ENCODE data around the gene SLC5A5. TPM values are rescaled to one million over a fixed set of nuclear protein-coding genes. Genes with fewer than 3 reads are reported as not detected.

Gene SLC5A5
- total and polyA plus RNA-seq, 9 donors: 0.04 to 0.07 (median 0.05) TPM; not detected in 5

GRCh38 chr19:17938092-17938845 lies 66.5 kb downstream of the SLC5A5 start:
- WGBS (ENCODE audit: insufficient coverage): 21% methylated on average over 3 of the region's 7 CpGs
- no peak overlapping the region for H3K4me3 ChIP-seq (ENCODE audit: low read length)
- DNase-seq: peak; percentile 71
- H3K27ac ChIP-seq (ENCODE audit: low read length): no peak overlapping the region
- no peaks in the 10 kb centered on the region for H3K27me3 ChIP-seq (ENCODE audit: control insufficient read depth, insufficient read depth, low read length)
- peaks cover 7% of the 10 kb centered on the region for H3K4me1 ChIP-seq (ENCODE audit: control insufficient read depth, insufficient read depth, low read length)
- peaks cover 43% of the 10 kb centered on the region for H3K36me3 ChIP-seq (ENCODE audit: control insufficient read depth, insufficient read depth, low read length)
- H3K9me3 ChIP-seq (replicated peaks; ENCODE audit: control insufficient read depth, low read depth, low read length): no peaks in the 10 kb centered on the region

GRCh38 chr19:17942181-17942580 lies 70.4 kb downstream of the SLC5A5 start:
- H3K4me1 ChIP-seq (ENCODE audit: control insufficient read depth, insufficient read depth, low read length): peaks cover 15% of the 10 kb centered on the region
- H3K36me3 ChIP-seq (ENCODE audit: control insufficient read depth, insufficient read depth, low read length): peaks cover 46% of the 10 kb centered on the region

GRCh38 chr19:17942582-17943273 lies 71.0 kb downstream of the SLC5A5 start:
- 65% methylated on average over 31 of the region's 41 CpGs for WGBS (ENCODE audit: insufficient coverage)
- no peaks in the 10 kb centered on the region for H3K27me3 ChIP-seq (ENCODE audit: control insufficient read depth, insufficient read depth, low read length)
- no peak overlapping the region for H3K4me3 ChIP-seq (ENCODE audit: low read length)
- H3K4me1 ChIP-seq (ENCODE audit: control insufficient read depth, insufficient read depth, low read length): peaks cover 18% of the 10 kb centered on the region
- peaks cover 45% of the 10 kb centered on the region for H3K36me3 ChIP-seq (ENCODE audit: control insufficient read depth, insufficient read depth, low read length)
- H3K27ac ChIP-seq (ENCODE audit: low read length): no peak overlapping the region
- no peak for DNase-seq
- H3K9me3 ChIP-seq (replicated peaks; ENCODE audit: control insufficient read depth, low read depth, low read length): no peaks in the 10 kb centered on the region

More at GRCh38 chr19:17942181-17942580, 70.4 kb downstream of the SLC5A5 start:
- H3K27me3 ChIP-seq (ENCODE audit: control insufficient read depth, insufficient read depth, low read length): no peaks in the 10 kb centered on the region
- WGBS (ENCODE audit: insufficient coverage): 55% methylated on average over 17 of the region's 17 CpGs
- no peak overlapping the region for H3K4me3 ChIP-seq (ENCODE audit: low read length)
- H3K9me3 ChIP-seq (replicated peaks; ENCODE audit: control insufficient read depth, low read depth, low read length): no peaks in the 10 kb centered on the region
- no peak for DNase-seq
- no peak overlapping the region for H3K27ac ChIP-seq (ENCODE audit: low read length)

GRCh38 chr19:17943274-17944221 lies 71.8 kb downstream of the SLC5A5 start:
- DNase-seq: no peak
- 60% methylated on average over 42 of the region's 57 CpGs for WGBS (ENCODE audit: insufficient coverage)
- Histone ChIP-seq H3K27me3 (ENCODE audit: control insufficient read depth, insufficient read depth, low read length) (peaks cover 1% of the 10 kb centered on the region), H3K9me3 (replicated peaks; ENCODE audit: control insufficient read depth, low read depth, low read length) (no peaks in the 10 kb centered on the region), H3K36me3 (ENCODE audit: control insufficient read depth, insufficient read depth, low read length) (peaks cover 39% of the 10 kb centered on the region), H3K4me3 (ENCODE audit: low read length) (no peak overlapping the region), H3K4me1 (ENCODE audit: control insufficient read depth, insufficient read depth, low read length) (peaks cover 20% of the 10 kb centered on the region), H3K27ac (ENCODE audit: low read length) (no peak overlapping the region)

GRCh38 chr19:17944301-17944700 lies 72.6 kb downstream of the SLC5A5 start:
- peak; percentile 56 for DNase-seq
- Histone ChIP-seq H3K4me1 (ENCODE audit: control insufficient read depth, insufficient read depth, low read length) (peaks cover 27% of the 10 kb centered on the region), H3K4me3 (ENCODE audit: low read length) (no peak overlapping the region), H3K9me3 (replicated peaks; ENCODE audit: control insufficient read depth, low read depth, low read length) (no peaks in the 10 kb centered on the region), H3K27me3 (ENCODE audit: control insufficient read depth, insufficient read depth, low read length) (peaks cover 9% of the 10 kb centered on the region), H3K36me3 (ENCODE audit: control insufficient read depth, insufficient read depth, low read length) (peaks cover 35% of the 10 kb centered on the region), H3K27ac (ENCODE audit: low read length) (no peak overlapping the region)
- 30% methylated on average over 4 of the region's 4 CpGs for WGBS (ENCODE audit: insufficient coverage)

Other genes starting within 250 kb of the SLC5A5 start
- gene UNC13A, start 183.6 kb upstream of the SLC5A5 start, total RNA-seq: 0.09 TPM
- gene UNC13A, start 183.6 kb upstream of the SLC5A5 start, polyA plus RNA-seq (ENCODE audit: insufficient read depth in 1 of 8, insufficient read length in 8 of 8, low replicate concordance in 1 of 8): under 1 TPM; 0.05 to 0.27 (median 0.10) TPM
- gene MAP1S, start 152.5 kb upstream of the SLC5A5 start, total RNA-seq: 14.1 TPM
- gene MAP1S, start 152.5 kb upstream of the SLC5A5 start, polyA plus RNA-seq (ENCODE audit: insufficient read depth in 1 of 8, insufficient read length in 8 of 8, low replicate concordance in 1 of 8): 10 to 100 TPM; 22.1 to 51.6 (median 34.1) TPM
- 0.53 TPM for gene FCHO1, start 120.5 kb upstream of the SLC5A5 start, total RNA-seq
- 1 to 10 TPM in 1 of 8 donors, under 1 TPM in 7; 0.38 to 1.3 (median 0.76) TPM for gene FCHO1, start 120.5 kb upstream of the SLC5A5 start, polyA plus RNA-seq (ENCODE audit: insufficient read depth in 1 of 8, insufficient read length in 8 of 8, low replicate concordance in 1 of 8)
- gene B3GNT3, start 76.8 kb upstream of the SLC5A5 start, total RNA-seq: 0.04 TPM
- 1 to 10 TPM in 1 of 8 donors, under 1 TPM in 4, not detected in 3; 0.11 to 3.5 (median 0.64) TPM for gene B3GNT3, start 76.8 kb upstream of the SLC5A5 start, polyA plus RNA-seq (ENCODE audit: insufficient read depth in 1 of 8, insufficient read length in 8 of 8, low replicate concordance in 1 of 8)
- gene INSL3, start 50.4 kb upstream of the SLC5A5 start, total RNA-seq: not detected
- not detected for gene INSL3, start 50.4 kb upstream of the SLC5A5 start, polyA plus RNA-seq (ENCODE audit: insufficient read depth in 1 of 8, insufficient read length in 8 of 8, low replicate concordance in 1 of 8)
- 1.5 TPM for gene JAK3, start 24.0 kb upstream of the SLC5A5 start, total RNA-seq
- gene JAK3, start 24.0 kb upstream of the SLC5A5 start, polyA plus RNA-seq (ENCODE audit: insufficient read depth in 1 of 8, insufficient read length in 8 of 8, low replicate concordance in 1 of 8): 1 to 10 TPM; 1.3 to 2.7 (median 2.2) TPM
- 2,929 TPM for gene RPL18A, start 12.0 kb upstream of the SLC5A5 start, total RNA-seq
- 1,000 to 10,000 TPM; 2,380 to 3,065 (median 2,779) TPM for gene RPL18A, start 12.0 kb upstream of the SLC5A5 start, polyA plus RNA-seq (ENCODE audit: insufficient read depth in 1 of 8, insufficient read length in 8 of 8, low replicate concordance in 1 of 8)
- gene CCDC124, start 61.1 kb downstream of the SLC5A5 start, total RNA-seq: 16.4 TPM
- 10 to 100 TPM; 58.6 to 78.0 (median 69.7) TPM for gene CCDC124, start 61.1 kb downstream of the SLC5A5 start, polyA plus RNA-seq (ENCODE audit: insufficient read depth in 1 of 8, insufficient read length in 8 of 8, low replicate concordance in 1 of 8)
- 1.2 TPM for gene KCNN1, start 95.2 kb downstream of the SLC5A5 start, total RNA-seq
- 1 to 10 TPM in 7 of 8 donors, under 1 TPM in 1; 0.65 to 2.5 (median 1.4) TPM for gene KCNN1, start 95.2 kb downstream of the SLC5A5 start, polyA plus RNA-seq (ENCODE audit: insufficient read depth in 1 of 8, insufficient read length in 8 of 8, low replicate concordance in 1 of 8)
- 4.9 TPM for gene ARRDC2, start 136.2 kb downstream of the SLC5A5 start, total RNA-seq
- gene ARRDC2, start 136.2 kb downstream of the SLC5A5 start, polyA plus RNA-seq (ENCODE audit: insufficient read depth in 1 of 8, insufficient read length in 8 of 8, low replicate concordance in 1 of 8): 1 to 10 TPM; 3.4 to 6.7 (median 4.4) TPM
- 0.22 TPM for gene IL12RB1, start 215.0 kb downstream of the SLC5A5 start, total RNA-seq
- gene IL12RB1, start 215.0 kb downstream of the SLC5A5 start, polyA plus RNA-seq (ENCODE audit: insufficient read depth in 1 of 8, insufficient read length in 8 of 8, low replicate concordance in 1 of 8): under 1 TPM; 0.15 to 0.71 (median 0.32) TPM
- 3.4 TPM for gene MAST3, start 225.8 kb downstream of the SLC5A5 start, total RNA-seq
- gene MAST3, start 225.8 kb downstream of the SLC5A5 start, polyA plus RNA-seq (ENCODE audit: insufficient read depth in 1 of 8, insufficient read length in 8 of 8, low replicate concordance in 1 of 8): 10 to 100 TPM in 2 of 8 donors, 1 to 10 TPM in 6; 3.9 to 12.2 (median 8.3) TPM